Activated CD8-positive, alpha-beta T cell treated with anti-CD3 and anti-CD28 coated beads for 36 hours (primary cell): ENCODE measurements around the gene IFITM10. TPM values are rescaled to one million over a fixed set of nuclear protein-coding genes. Genes with fewer than 3 reads are reported as not detected.

Source experiments
- ATAC-seq: fragments of 200-7000 bp; cut with Tn5 transposase; one replicate; pipeline ENCODE4 v1.10.0; 2021; ENCODE audit warnings: mild to moderate bottlenecking, moderate library complexity
- CTCF ChIA-PET: fragments of 350-600 bp; sonication (Branson Sonifier 250); formaldehyde crosslinking; loops from one replicate; lab custom pipeline; 2021; ENCODE audit warnings: antibody characterized with exemption; lab: Charles Lee
- POLR2A ChIA-PET: fragments of 350-600 bp; sonication (Branson Sonifier 250); formaldehyde crosslinking; loops from one replicate; lab custom pipeline; 2021; ENCODE audit warnings: antibody characterized with exemption; lab: Charles Lee
- DNase-seq: peaks from one replicate; pipeline ENCODE4 v3.0.0-alpha.2; 2020
- H3K27ac Mint-ChIP-seq: one replicate; pipeline ENCODE4 v1.8.0; 2021; ENCODE audit warnings: mild to moderate bottlenecking, mixed read lengths
- H3K27me3 Mint-ChIP-seq: one replicate; pipeline ENCODE4 v1.8.0; 2021; ENCODE audit warnings: mixed read lengths
- H3K36me3 Mint-ChIP-seq: one replicate; pipeline ENCODE4 v1.8.0; 2021; ENCODE audit warnings: low read depth, mixed read lengths
- H3K4me1 Mint-ChIP-seq: one replicate; pipeline ENCODE4 v1.8.0; 2021; ENCODE audit warnings: low read depth, mixed read lengths
- H3K4me3 Mint-ChIP-seq: one replicate; pipeline ENCODE4 v1.8.0; 2021; ENCODE audit warnings: mild to moderate bottlenecking, moderate library complexity, mixed read lengths
- H3K9me3 Mint-ChIP-seq: one replicate; pipeline ENCODE4 v1.8.0; 2021; ENCODE audit warnings: mixed read lengths
- intact Hi-C: fragments of 100-400 bp; cut with micrococcal nuclease; formaldehyde crosslinking; loops from one replicate; pipeline ENCODE4 v1.10.0; 2022
- total RNA-seq, 2 experiments: library from RNA; stranded (reverse); gene quantifications; one replicate each; pipeline ENCODE4 v1.2.3, GENCODE V29; 2021
- TF ChIP-seq, protein P1 (sequence below): fragments of 200-600 bp; IDR thresholded peaks from one replicate; pipeline ENCODE4 v1.8.0; 2022; ENCODE audit warnings: antibody characterized with exemption, mild to moderate bottlenecking

The IFITM10 gene
- total RNA-seq, 2 experiments from 2014 or later = 0.07 to 0.31 TPM

- H3K4me3 Mint-ChIP-seq = no peak overlapping the region
- DNase-seq (no peak), ATAC-seq (no peak)
- H3K27me3 Mint-ChIP-seq = no peaks in the 10 kb centered on the region
- H3K9me3 Mint-ChIP-seq = peaks cover 5% of the 10 kb centered on the region
- intact Hi-C loops = no loop called here
- POLR2A ChIA-PET = no interaction called here
- peaks cover 14% of the 10 kb centered on the region for H3K4me1 Mint-ChIP-seq
- H3K36me3 Mint-ChIP-seq = peaks cover 2% of the 10 kb centered on the region
- CTCF ChIA-PET = interaction anchor here (4.1 to 4.5 kb wide), 2 partner anchors 12 to 127 kb away, joined by 40 to 41 read pairs; no protein-coding TSS in a partner anchor
- no peak overlapping the region for H3K27ac Mint-ChIP-seq
- TF ChIP-seq, protein P1, sequence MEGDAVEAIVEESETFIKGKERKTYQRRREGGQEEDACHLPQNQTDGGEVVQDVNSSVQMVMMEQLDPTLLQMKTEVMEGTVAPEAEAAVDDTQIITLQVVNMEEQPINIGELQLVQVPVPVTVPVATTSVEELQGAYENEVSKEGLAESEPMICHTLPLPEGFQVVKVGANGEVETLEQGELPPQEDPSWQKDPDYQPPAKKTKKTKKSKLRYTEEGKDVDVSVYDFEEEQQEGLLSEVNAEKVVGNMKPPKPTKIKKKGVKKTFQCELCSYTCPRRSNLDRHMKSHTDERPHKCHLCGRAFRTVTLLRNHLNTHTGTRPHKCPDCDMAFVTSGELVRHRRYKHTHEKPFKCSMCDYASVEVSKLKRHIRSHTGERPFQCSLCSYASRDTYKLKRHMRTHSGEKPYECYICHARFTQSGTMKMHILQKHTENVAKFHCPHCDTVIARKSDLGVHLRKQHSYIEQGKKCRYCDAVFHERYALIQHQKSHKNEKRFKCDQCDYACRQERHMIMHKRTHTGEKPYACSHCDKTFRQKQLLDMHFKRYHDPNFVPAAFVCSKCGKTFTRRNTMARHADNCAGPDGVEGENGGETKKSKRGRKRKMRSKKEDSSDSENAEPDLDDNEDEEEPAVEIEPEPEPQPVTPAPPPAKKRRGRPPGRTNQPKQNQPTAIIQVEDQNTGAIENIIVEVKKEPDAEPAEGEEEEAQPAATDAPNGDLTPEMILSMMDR = no peak
These were observed 45.0 kb downstream of the IFITM10 start for GRCh38 chr11:1705126-1706052.

DNA sequence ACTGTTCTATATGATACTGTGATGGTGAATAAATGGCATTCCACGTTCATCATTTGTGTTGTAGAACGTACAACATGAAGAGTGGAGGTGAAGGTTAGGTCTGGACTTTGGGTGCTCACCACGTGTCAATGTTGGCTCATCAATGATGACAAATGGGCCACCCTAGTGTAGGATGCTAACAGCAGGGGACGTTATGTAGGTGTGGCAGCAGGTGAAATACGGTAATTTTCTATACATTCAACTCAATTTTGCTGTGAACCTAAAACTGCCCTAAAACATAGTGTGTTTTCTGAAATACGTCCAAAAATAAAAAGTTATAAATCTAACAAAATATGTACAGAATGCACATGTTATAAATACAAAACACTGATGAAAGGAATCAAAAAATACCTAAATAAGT, 47.2 kb downstream of the IFITM10 start:
- ATAC-seq = no peak
- ChIA-PET CTCF (interaction anchor here (2.1 to 5.9 kb wide), 2 partner anchors 10 to 50 kb away, joined by 12 to 27 read pairs; no protein-coding TSS in a partner anchor), POLR2A (interaction anchor here (0.6 kb wide), 1 partner anchor 109 kb away, joined by 3 read pairs; no protein-coding TSS in a partner anchor)
- DNase-seq = no peak
- peaks cover 18% of the 10 kb centered on the region for H3K4me1 Mint-ChIP-seq
- H3K4me3 Mint-ChIP-seq = no peak overlapping the region
- peaks cover 2% of the 10 kb centered on the region for H3K36me3 Mint-ChIP-seq
- TF ChIP-seq, protein P1 = no peak
- H3K27ac Mint-ChIP-seq = no peak overlapping the region
- peaks cover 5% of the 10 kb centered on the region for H3K9me3 Mint-ChIP-seq
- intact Hi-C loops = no loop called here
- no peaks in the 10 kb centered on the region for H3K27me3 Mint-ChIP-seq

GRCh38 chr11:1702506-1702905, 47.9 kb downstream of the IFITM10 start:
- H3K36me3 Mint-ChIP-seq = peaks cover 2% of the 10 kb centered on the region
- no peak for DNase-seq
- ATAC-seq = no peak

GRCh38 chr11:1701091-1701807, 49.1 kb downstream of the IFITM10 start:
- Mint-ChIP-seq H3K27ac (peak overlapping the region; percentile 68), H3K4me3 (no peak overlapping the region), H3K9me3 (peaks cover 5% of the 10 kb centered on the region), H3K36me3 (peaks cover 2% of the 10 kb centered on the region), H3K27me3 (no peaks in the 10 kb centered on the region), H3K4me1 (peaks cover 18% of the 10 kb centered on the region)
- DNase-seq = peak; percentile 62
- TF ChIP-seq, protein P1 = no peak
- ATAC-seq = peak; percentile 82
- ChIA-PET CTCF (interaction anchor here (0.8 to 5.9 kb wide), 15 partner anchors 8 to 451 kb away, joined by 3 to 38 read pairs (median 3); no protein-coding TSS in a partner anchor), POLR2A (interaction anchor here (1.0 kb wide), 3 partner anchors 11 to 335 kb away, joined by 3 to 4 read pairs (median 3); no protein-coding TSS in a partner anchor)
- intact Hi-C loops = no loop called here

More at GRCh38 chr11:1702506-1702905, 47.9 kb downstream of the IFITM10 start:
- TF ChIP-seq, protein P1 = no peak
- ChIA-PET CTCF (interaction anchor here (2.1 to 5.9 kb wide), 4 partner anchors 9 to 450 kb away, joined by 8 to 38 read pairs (median 20); no protein-coding TSS in a partner anchor), POLR2A (no interaction called here)
- peaks cover 5% of the 10 kb centered on the region for H3K9me3 Mint-ChIP-seq
- intact Hi-C loops = no loop called here
- H3K4me1 Mint-ChIP-seq = peaks cover 18% of the 10 kb centered on the region
- H3K27me3 Mint-ChIP-seq = no peaks in the 10 kb centered on the region
- H3K4me3 Mint-ChIP-seq = no peak overlapping the region
- H3K27ac Mint-ChIP-seq = no peak overlapping the region
